GM18867 (cell line): ENCODE data around the gene ADGRA1.
"Not testable (repeated sequence)": the region's sequence is repeated elsewhere in the genome, so short reads cannot be mapped to it uniquely, and the experiment has no call there.

Source experiments
- ATAC-seq: cut with Tn5 transposase; IDR thresholded peaks from one replicate; pipeline ENCODE4 v1.9.1; 2021; ENCODE audit warnings: mild to moderate bottlenecking, moderate library complexity; ENCODE audit not compliant: unreplicated experiment

The ADGRA1 gene

GRCh38 chr10:133126431-133127290 lies 38.9 kb downstream of the ADGRA1 start:
- no peak for ATAC-seq

GRCh38 chr10:133127291-133128125 lies 39.8 kb downstream of the ADGRA1 start:
- no peak for ATAC-seq

GRCh38 chr10:133128126-133129070 lies 40.7 kb downstream of the ADGRA1 start:
- ATAC-seq = no peak

DNA sequence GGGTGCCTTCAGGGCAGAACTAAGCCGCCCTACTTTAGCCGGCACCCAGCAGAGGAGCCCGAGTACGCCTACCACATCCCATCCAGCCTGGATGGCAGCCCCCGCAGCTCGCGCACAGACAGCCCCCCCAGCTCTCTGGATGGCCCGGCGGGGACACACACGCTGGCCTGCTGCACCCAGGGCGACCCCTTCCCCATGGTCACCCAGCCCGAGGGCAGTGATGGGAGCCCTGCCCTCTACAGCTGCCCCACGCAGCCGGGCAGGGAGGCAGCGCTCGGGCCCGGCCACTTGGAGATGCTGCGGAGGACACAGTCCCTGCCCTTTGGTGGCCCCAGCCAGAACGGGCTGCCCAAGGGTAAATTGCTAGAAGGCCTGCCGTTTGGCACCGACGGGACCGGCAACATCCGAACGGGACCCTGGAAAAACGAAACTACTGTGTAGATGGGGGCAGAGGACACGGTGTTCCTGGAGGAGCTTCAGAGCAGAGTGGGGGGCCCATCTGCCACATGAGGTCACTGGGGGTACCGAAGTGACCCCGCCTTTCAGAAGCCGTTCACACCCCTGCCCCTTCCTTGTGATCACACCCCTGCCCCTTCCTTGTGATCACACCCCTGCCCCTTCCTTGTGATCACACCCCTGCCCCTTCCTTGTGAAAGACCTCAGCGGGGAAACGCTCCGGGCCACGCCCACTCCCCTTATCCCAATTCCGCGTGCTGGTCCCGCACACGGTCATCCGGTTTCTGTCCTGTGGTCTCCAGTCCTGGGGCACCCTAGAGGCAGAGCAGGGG lies 41.5 kb downstream of the ADGRA1 start:
- no peak for ATAC-seq

GRCh38 chr10:133129859-133130495 lies 42.3 kb downstream of the ADGRA1 start:
- no peak for ATAC-seq

DNA sequence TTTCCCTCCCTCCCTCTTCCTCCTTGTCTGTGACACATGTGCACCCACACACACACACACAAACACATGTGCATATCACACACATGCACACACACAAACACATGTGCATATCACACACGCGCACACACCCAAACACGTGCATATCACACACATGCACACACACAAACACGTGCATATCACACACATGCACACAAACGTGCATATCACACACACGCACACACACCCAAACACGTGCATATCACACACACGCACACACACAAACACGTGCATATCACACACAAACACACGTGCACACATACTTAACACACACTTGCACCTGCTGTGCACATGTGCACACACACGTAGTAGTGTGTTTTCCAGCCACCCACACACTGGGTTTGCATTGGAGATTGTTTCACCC lies 42.9 kb downstream of the ADGRA1 start:
- ATAC-seq = no peak

- ATAC-seq = no peak
Measured at GRCh38 chr10:133131053-133131452, 43.3 kb downstream of the ADGRA1 start.

DNA sequence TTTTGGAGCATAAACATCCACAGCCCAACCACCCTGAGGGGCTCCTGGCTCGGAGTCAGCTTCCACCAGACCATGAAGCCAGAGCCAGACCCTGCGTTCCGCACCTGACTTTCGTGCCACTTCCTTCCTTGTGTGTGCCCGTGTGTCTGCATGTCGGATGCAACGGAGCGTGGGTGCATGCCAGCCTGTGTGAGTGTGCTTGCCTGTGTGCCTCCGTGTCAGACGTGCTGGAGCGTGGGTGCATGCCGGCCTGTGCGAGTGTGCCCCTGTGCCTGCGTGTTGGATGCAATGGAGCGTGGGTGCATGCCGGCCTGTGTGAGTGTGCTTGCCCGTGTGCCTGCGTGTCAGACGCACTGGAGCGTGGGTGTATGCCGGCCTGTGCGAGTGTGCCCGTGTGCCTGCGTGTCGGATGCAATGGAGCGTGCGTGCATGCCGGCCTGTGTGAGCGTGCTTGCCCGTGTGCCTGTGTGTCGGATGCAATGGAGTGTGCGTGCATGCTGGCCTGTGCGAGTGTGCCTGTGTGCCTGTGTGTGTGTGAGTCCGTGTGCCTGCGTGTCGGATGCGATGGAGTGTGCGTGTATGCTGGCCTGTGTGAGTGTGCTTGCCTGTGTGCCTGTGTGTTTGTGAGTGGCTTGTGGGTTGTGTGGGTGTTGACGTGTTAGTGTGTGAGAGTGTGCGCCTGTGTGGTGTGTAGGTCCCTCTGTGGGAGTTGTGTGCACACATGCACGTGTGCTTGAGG lies 44.2 kb downstream of the ADGRA1 start:
- ATAC-seq = no peak

DNA sequence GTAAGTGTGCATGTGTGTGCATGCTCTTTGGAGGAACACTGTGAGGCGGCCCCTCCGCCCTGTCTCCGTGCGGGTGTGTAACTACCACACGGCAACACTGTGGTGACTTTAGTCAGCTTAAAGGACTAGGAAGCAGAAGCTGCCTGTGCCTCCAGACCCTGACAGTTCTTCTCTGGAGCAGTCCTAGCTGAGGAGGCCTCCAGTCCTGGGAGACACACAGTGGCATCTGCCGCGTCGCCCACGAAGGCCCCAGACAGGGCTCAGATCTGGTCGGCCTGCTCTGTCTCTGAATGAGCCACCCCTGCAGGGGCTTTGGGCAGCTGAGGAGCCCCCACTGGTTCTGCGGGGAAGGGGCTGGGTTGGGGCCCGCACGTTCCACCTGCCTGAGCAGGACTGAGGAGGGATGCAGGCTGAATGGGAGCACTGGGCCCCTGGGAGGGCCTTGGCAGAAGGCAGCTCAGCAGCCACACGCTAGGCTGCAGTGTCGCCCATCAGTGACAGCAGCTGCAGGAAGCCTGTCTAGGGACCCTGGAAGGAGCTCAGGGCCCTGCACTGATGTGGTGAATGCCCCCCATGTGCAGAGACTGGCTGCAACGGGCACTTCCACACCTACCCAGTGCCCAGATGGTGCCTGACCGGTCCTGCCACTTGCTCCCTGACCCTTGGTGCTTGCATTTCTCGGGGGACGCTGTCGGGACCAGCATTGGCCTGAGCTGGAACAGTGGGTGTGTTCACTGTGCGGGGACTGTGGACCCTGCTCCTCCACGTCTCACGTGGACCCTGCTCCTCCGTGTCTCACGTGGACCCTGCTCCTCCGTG lies 45.0 kb downstream of the ADGRA1 start:
- no peak for ATAC-seq

- no peak for ATAC-seq
Measured at GRCh38 chr10:133133471-133134231, 45.9 kb downstream of the ADGRA1 start.

DNA sequence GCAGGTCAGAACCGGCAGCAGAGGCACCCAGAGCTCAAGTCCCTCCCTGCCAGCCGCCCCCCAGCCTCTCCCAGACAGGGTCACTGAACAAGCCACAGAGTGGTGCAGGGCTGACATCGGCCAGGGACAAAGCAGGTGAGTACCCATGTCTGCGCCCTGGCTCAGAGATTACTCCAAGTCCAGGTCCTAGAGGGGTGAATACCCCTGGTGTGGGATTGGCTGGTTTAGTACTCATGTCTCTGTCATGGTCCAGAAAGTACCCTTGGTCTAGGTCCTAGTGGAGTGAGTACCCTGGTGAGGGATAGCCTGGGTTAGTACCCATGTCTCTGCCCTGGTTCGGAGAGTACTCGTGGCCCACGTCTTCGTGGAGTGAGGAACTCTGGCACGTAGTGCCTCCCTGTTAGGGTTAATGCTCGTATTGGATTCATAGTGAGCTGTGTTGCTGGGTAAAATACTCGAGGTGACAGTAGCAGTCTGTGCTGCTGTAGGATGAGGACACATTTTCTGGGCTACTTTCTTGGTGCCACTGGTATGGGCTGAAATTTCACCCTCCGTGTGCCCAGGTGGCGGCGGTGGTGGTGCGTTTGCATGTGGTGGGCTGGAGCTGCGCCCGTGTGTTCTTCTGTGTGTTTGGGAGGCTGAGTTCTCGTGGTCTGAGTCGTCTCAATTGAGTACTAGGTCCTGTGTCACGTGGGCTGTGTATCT lies 46.8 kb downstream of the ADGRA1 start:
- no peak for ATAC-seq

GRCh38 chr10:133135116-133135465 lies 47.4 kb downstream of the ADGRA1 start:
- ATAC-seq = no peak

DNA sequence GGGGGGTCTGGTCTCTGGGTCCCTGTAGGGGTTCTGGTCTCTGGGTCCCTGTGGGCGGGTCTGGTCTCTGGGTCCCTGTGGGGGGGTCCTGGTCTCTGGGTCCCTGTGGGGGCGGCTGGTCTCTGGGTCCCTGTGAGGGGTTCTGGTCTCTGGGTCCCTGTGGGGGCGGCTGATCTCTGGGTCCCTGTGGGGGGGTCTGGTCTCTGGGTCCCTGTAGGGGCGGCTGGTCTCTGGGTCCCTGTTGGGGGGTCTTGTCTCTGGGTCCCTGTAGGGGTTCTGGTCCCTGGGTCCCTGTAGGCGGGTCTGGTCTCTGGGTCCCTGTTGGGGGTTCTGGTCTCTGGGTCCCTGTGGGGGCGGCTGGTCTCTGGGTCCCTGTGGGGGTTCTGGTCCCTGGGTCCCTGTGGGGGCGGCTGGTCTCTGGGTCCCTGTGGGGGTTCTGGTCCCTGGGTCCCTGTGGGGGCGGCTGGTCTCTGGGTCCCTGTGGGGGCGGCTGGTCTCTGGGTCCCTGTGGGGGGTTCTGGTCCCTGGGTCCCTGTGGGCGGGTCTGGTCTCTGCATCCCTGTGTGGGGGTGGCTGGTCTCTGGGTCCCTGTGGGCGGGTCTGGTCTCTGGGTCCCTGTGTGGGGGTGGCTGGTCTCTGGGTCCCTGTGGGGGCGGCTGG lies 49.9 kb downstream of the ADGRA1 start:
- ATAC-seq = not testable (repeated sequence)

DNA sequence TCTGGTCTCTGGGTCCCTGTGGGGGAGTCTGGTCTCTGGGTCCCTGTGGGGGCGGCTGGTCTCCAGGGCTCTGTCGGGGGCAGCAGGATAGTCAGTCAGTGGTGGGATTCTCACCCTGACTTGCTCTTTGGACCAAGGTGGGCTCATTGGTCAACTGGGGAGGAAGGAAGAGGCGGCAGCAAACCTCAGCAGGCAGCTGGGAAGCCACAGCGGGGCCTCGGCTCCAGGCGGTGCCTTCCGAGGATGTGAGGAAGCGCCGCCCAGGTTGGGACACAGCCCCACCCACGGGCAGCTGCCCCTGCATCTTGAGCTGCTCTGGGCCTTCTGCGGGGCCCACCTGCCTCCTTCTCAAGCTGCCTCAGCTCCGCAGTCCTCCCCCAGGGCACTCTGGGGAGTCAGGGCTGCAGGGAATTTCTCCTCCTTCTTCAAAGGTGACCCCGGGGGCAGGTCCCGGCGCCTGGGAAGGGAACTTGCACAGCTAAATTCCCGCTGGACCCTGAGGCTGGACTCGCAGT lies 51.9 kb downstream of the ADGRA1 start:
- no peak for ATAC-seq

GRCh38 chr10:133140417-133141143 lies 52.9 kb downstream of the ADGRA1 start:
- ATAC-seq = no peak
